K562 (cell line): ENCODE data around the gene NOVA1. TPM values are rescaled to one million over a fixed set of nuclear protein-coding genes. Genes with fewer than 3 reads are reported as not detected.

Experiments
- ATAC-seq: fragments of 200-7000 bp; cut with Tn5 transposase; 3 replicates; pipeline ENCODE4 v1.9.1; 2020; ENCODE audit warnings: moderate library complexity
- BruUV-seq: library from RNA; stranded (reverse); fragments of 400-500 nt; replicated peaks from 2 replicates; lab custom pipeline; 2021; lab: Mats Ljungman, UMichigan
- CTCF ChIA-PET: fragments of 300-600 bp; formaldehyde crosslinking; extraction: SDS; loops from one replicate; lab custom pipeline; 2021; ENCODE audit warnings: low intra/inter-chr PET ratio; lab: Yijun Ruan, JAX
- POLR2A ChIA-PET: fragments of 300-600, 350-650 bp; sonication (Branson Sonifier 250); formaldehyde crosslinking; extraction: SDS; loops from one replicate; lab custom pipeline; 2021; ENCODE audit warnings: antibody characterized with exemption, inconsistent platforms; lab: Yijun Ruan, JAX
- DNase-seq, 4 experiments: peaks; one replicate each; pipeline versions ENCODE4 v3.0.0 to v3.0.0-alpha.2; 2011 to 2018; ENCODE audit warnings: low spot score in 3 of 4, mixed read lengths in 3 of 4; ENCODE audit errors: extremely low read depth in 1 of 4
- FAIRE-seq: peaks from 2 replicates; lab custom pipeline; 2011; peaks lifted over from hg19 to GRCh38; lab: Jason Lieb, UNC
- H2AFZ ChIP-seq: 2 replicates; pipeline ENCODE4 v1.6.0; 2011; ENCODE audit warnings: low read depth, low read length, control low read depth, inconsistent platforms
- H3K27ac ChIP-seq: fragments of 200-600 bp; 3 replicates; pipeline ENCODE4 v1.8.0; 2011; ENCODE audit warnings: low read depth, mild to moderate bottlenecking, control low read depth, inconsistent platforms, low read length, moderate library complexity, mixed read lengths; ENCODE audit errors: extremely low read depth
- H3K27me3 ChIP-seq, 2 experiments: fragments of 300-600 bp in 1 of 2; 2 replicates in 1 of 2; 3 replicates in 1 of 2; pipeline versions ENCODE4 v1.6.0 to v1.8.0; 2011; ENCODE audit warnings: inconsistent platforms in 2 of 2, low read length in 2 of 2, mild to moderate bottlenecking in 1 of 2, mixed read lengths in 1 of 2, moderate library complexity in 1 of 2; ENCODE audit not compliant: control insufficient read depth in 2 of 2, insufficient read depth in 2 of 2
- H3K36me3 ChIP-seq: fragments of 300-600 bp; 3 replicates; pipeline ENCODE4 v1.8.0; 2011; ENCODE audit warnings: mild to moderate bottlenecking, low read length, inconsistent platforms; ENCODE audit not compliant: control insufficient read depth, insufficient read depth
- H3K4me1 ChIP-seq, 2 experiments: fragments of 200-600 bp in 1 of 2; replicated peaks in 1 of 2; 2 replicates in 1 of 2; 3 replicates in 1 of 2; pipeline versions ENCODE4 v1.5.1 to v1.8.0; 2011; ENCODE audit warnings: inconsistent platforms in 2 of 2, low read length in 2 of 2, mild to moderate bottlenecking in 1 of 2, mixed read lengths in 1 of 2, moderate library complexity in 1 of 2; ENCODE audit not compliant: control insufficient read depth in 2 of 2, insufficient read depth in 2 of 2
- H3K4me2 ChIP-seq: 2 replicates; pipeline ENCODE4 v1.6.1; 2011; ENCODE audit warnings: low read length, control low read depth, inconsistent platforms, mixed read lengths; ENCODE audit not compliant: insufficient read depth
- H3K4me3 ChIP-seq: fragments of 200-600 bp; sonication (generic), shearing (Covaris generic); 2 replicates; pipeline ENCODE4 v1.5.1; 2016; ENCODE audit warnings: control low read depth, inconsistent platforms
- H3K79me2 ChIP-seq: fragments of 200-600 bp; 3 replicates; pipeline ENCODE4 v1.8.0; 2011; ENCODE audit warnings: low read length, inconsistent platforms; ENCODE audit not compliant: control insufficient read depth, insufficient read depth
- H3K9ac ChIP-seq, 2 experiments: 2 replicates each; pipeline versions ENCODE4 v1.6.0 to v1.6.1; 2011; ENCODE audit warnings: low read depth in 2 of 2, low read length in 2 of 2, control low read depth in 1 of 2, inconsistent platforms in 1 of 2, mild to moderate bottlenecking in 1 of 2, mixed read lengths in 1 of 2; ENCODE audit not compliant: insufficient read depth in 1 of 2
- H3K9me1 ChIP-seq: one replicate; pipeline ENCODE4 v1.6.0; 2011; ENCODE audit warnings: inconsistent platforms, mild to moderate bottlenecking, low read length, moderate library complexity; ENCODE audit not compliant: control insufficient read depth, insufficient read depth
- H3K9me3 ChIP-seq: replicated peaks from 2 replicates; pipeline ENCODE4 v1.5.1; 2011; ENCODE audit warnings: low read depth, low read length, inconsistent platforms; ENCODE audit not compliant: control insufficient read depth, insufficient read depth
- H4K20me1 ChIP-seq: replicated peaks from 2 replicates; pipeline ENCODE4 v1.6.1; 2011; ENCODE audit warnings: low read length, inconsistent platforms, mixed read lengths; ENCODE audit not compliant: control insufficient read depth, insufficient read depth
- DPF2 ChIP-seq: fragments of 450-650 bp; IDR thresholded peaks from 2 replicates; pipeline ENCODE4 v1.6.1; 2016
- EP300 ChIP-seq: IDR thresholded peaks from 2 replicates; pipeline ENCODE4 v1.6.1; 2012; ENCODE audit warnings: low read length, improper control_type of control experiment
- ETV5 ChIP-seq: sonication (generic); formaldehyde crosslinking; IDR thresholded peaks from 2 replicates; pipeline ENCODE4 v1.4.0; 2020; ENCODE audit warnings: low read depth, mild to moderate bottlenecking, missing genetic modification reagents
- FOXA1 ChIP-seq: fragments of 450-650 bp; IDR thresholded peaks from 2 replicates; pipeline ENCODE4 v1.6.1; 2016; ENCODE audit warnings: mild to moderate bottlenecking, borderline replicate concordance
- GATA2 ChIP-seq: sonication (generic); formaldehyde crosslinking; IDR thresholded peaks from 2 replicates; pipeline ENCODE4 v1.4.0; 2020; ENCODE audit warnings: mild to moderate bottlenecking, missing genetic modification reagents
- NCOR1 ChIP-seq: fragments of 450-650 bp; IDR thresholded peaks from 2 replicates; pipeline ENCODE4 v1.6.1; 2016; ENCODE audit warnings: mild to moderate bottlenecking, moderate library complexity
- ZNF263 ChIP-seq: sonication (generic); formaldehyde crosslinking; IDR thresholded peaks from 2 replicates; pipeline ENCODE4 v1.8.0; 2022; ENCODE audit warnings: mild to moderate bottlenecking, missing genetic modification reagents, borderline replicate concordance
- WGBS: fragments of 100-300 bp; shearing (Covaris generic); methylation state at CpG from one replicate; pipeline ENCODE4 v1.1.6; 2016; ENCODE audit warnings: low coverage, mixed read lengths; ENCODE audit not compliant: insufficient coverage; ENCODE audit errors: missing lambda C conversion rate; 5-methylcytosine and 5-hydroxymethylcytosine counted together
- in situ Hi-C: fragments of 300-500 bp; cut with MboI; formaldehyde crosslinking; loops from 4 replicates; pipeline ENCODE4 v1.15.0; 2018; ENCODE audit warnings: inconsistent platforms, mixed read lengths
- intact Hi-C: fragments of 100-400 bp; cut with micrococcal nuclease; formaldehyde crosslinking; loops from 2 replicates; pipeline ENCODE4 v1.14.2; 2022
- polyA plus RNA-seq, 8 experiments: library from polyadenylated mRNA; depleted of rRNA in 4 of 8; stranded (reverse) in 5 of 8; unstranded in 3 of 8; fragments of >200 nt; fragmentation: Nextera tagmentation in 2 of 8; fragmentation: Illumina TruSeq in 1 of 8; extraction: Ambion mirVana in 2 of 8; extraction: Trizol in 1 of 8; gene quantifications; 2 replicates each; pipeline versions ENCODE4 v1.2.1 to v1.2.3, GENCODE V29; 2011 to 2014; ENCODE audit warnings: inconsistent platforms in 1 of 8, missing spikeins in 1 of 8
- total RNA-seq, 7 experiments: library from RNA; depleted of rRNA in 6 of 7; stranded (reverse); fragments of >200 nt in 6 of 7; fragmentation: Illumina TruSeq in 2 of 7; extraction: Trizol in 2 of 7; gene quantifications; 2 replicates each; pipeline versions ENCODE4 v1.2.1 to v1.2.3, GENCODE V29; 2011 to 2021; ENCODE audit warnings: low replicate concordance in 1 of 7
- TF ChIP-seq, protein P1 (sequence below): fragments of 150-350 bp; IDR thresholded peaks from 2 replicates; pipeline ENCODE4 v1.6.1; 2014; ENCODE audit warnings: low read depth, mild to moderate bottlenecking, low read length, borderline replicate concordance
- TF ChIP-seq, protein P2 (sequence below), 2 experiments: IDR thresholded peaks; 2 replicates each; pipeline ENCODE4 v1.6.1; 2012; ENCODE audit warnings: improper control_type of control experiment in 2 of 2, low read depth in 2 of 2, low read length in 2 of 2, borderline replicate concordance in 1 of 2

The NOVA1 gene
- total and polyA plus RNA-seq, 9 of the 15 experiments (the other 6 are each of a cell fraction or from before 2014, with no cell fraction given), result 0.01 TPM; not detected in 8

GRCh38 chr14:26499546-26499945 lies 98.3 kb downstream of the NOVA1 start:
- Histone ChIP-seq H2AFZ (no peak overlapping the region), H4K20me1 (no peaks in the 10 kb centered on the region), H3K9ac (no peak overlapping the region), H3K36me3 (no peaks in the 10 kb centered on the region), H3K27ac (no peak overlapping the region), H3K9me1 (no peaks in the 10 kb centered on the region), H3K79me2 (no peaks in the 10 kb centered on the region), H3K4me1 (no peaks in the 10 kb centered on the region), H3K9me3 (no peaks in the 10 kb centered on the region), H3K27me3 (no peaks in the 10 kb centered on the region), H3K4me2 (no peak overlapping the region), H3K4me3 (no peak overlapping the region)
- TF ChIP-seq EP300 (no peak), DPF2 (no peak), ETV5 (no peak), ZNF263 (CRISPR knock-in tag) (no peak), FOXA1 (no peak), GATA2 (CRISPR knock-in tag) (no peak), NCOR1 (no peak)
- TF ChIP-seq, protein P1, sequence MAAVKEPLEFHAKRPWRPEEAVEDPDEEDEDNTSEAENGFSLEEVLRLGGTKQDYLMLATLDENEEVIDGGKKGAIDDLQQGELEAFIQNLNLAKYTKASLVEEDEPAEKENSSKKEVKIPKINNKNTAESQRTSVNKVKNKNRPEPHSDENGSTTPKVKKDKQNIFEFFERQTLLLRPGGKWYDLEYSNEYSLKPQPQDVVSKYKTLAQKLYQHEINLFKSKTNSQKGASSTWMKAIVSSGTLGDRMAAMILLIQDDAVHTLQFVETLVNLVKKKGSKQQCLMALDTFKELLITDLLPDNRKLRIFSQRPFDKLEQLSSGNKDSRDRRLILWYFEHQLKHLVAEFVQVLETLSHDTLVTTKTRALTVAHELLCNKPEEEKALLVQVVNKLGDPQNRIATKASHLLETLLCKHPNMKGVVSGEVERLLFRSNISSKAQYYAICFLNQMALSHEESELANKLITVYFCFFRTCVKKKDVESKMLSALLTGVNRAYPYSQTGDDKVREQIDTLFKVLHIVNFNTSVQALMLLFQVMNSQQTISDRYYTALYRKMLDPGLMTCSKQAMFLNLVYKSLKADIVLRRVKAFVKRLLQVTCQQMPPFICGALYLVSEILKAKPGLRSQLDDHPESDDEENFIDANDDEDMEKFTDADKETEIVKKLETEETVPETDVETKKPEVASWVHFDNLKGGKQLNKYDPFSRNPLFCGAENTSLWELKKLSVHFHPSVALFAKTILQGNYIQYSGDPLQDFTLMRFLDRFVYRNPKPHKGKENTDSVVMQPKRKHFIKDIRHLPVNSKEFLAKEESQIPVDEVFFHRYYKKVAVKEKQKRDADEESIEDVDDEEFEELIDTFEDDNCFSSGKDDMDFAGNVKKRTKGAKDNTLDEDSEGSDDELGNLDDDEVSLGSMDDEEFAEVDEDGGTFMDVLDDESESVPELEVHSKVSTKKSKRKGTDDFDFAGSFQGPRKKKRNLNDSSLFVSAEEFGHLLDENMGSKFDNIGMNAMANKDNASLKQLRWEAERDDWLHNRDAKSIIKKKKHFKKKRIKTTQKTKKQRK, result no peak
- TF ChIP-seq, protein P2, sequence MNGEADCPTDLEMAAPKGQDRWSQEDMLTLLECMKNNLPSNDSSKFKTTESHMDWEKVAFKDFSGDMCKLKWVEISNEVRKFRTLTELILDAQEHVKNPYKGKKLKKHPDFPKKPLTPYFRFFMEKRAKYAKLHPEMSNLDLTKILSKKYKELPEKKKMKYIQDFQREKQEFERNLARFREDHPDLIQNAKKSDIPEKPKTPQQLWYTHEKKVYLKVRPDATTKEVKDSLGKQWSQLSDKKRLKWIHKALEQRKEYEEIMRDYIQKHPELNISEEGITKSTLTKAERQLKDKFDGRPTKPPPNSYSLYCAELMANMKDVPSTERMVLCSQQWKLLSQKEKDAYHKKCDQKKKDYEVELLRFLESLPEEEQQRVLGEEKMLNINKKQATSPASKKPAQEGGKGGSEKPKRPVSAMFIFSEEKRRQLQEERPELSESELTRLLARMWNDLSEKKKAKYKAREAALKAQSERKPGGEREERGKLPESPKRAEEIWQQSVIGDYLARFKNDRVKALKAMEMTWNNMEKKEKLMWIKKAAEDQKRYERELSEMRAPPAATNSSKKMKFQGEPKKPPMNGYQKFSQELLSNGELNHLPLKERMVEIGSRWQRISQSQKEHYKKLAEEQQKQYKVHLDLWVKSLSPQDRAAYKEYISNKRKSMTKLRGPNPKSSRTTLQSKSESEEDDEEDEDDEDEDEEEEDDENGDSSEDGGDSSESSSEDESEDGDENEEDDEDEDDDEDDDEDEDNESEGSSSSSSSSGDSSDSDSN (IDR thresholded peaks at IDR 0.05; ENCODE audit: borderline replicate concordance in 1 of 2, low read depth in 2 of 2, low read length in 2 of 2), result no peak
- ChIA-PET POLR2A (no interaction called here), CTCF (no interaction called here)
- intact Hi-C loops, result no loop called here
- no TSS peak for BruUV-seq
- WGBS, result 0% methylated on average over 2 of the region's 2 CpGs
- in situ Hi-C loops, result no loop called here
- ATAC-seq (no peak), DNase-seq (no peak), FAIRE-seq (no peak)
